Measurements from ENCODE around the gene ZNF547. TPM values are rescaled to one million over a fixed set of nuclear protein-coding genes. Genes with fewer than 3 reads are reported as not detected.
A peak's percentile ranks its signal among the peaks of the same experiment; 100 is the strongest.

ZNF547 gene
- polyA plus RNA-seq, 3 donors, result 0.30 to 0.32 TPM; not detected in 1

GRCh38 chr19:57389194-57389729 lies 25.9 kb downstream of the ZNF547 start:
- Histone ChIP-seq H4K20me1 (ENCODE audit: insufficient read depth, low read length) (no peaks in the 10 kb centered on the region), H3K4me3 (replicated peaks in 1 of 3; ENCODE audit: low read depth in 2 of 3, low read length in 3 of 3) (peak overlapping the region; percentile 68 to 92 (median 82)), H3K4me2 (replicated peaks; ENCODE audit: extremely low read depth, low read length, poor library complexity, severe bottlenecking) (peak overlapping the region; percentile 73), H2AFZ (ENCODE audit: insufficient read depth, low read depth, low read length, poor library complexity, severe bottlenecking) (peak overlapping the region; percentile 86), H3K36me3 (replicated peaks in 1 of 2; ENCODE audit: control insufficient read depth in 1 of 2, insufficient read depth in 2 of 2, low read length in 2 of 2) (peaks cover 9 to 16% of the 10 kb centered on the region in 2 donors), H3K79me2 (ENCODE audit: insufficient read depth, low read length) (peaks cover 33% of the 10 kb centered on the region), H3K4me1 (ENCODE audit: control insufficient read depth in 1 of 2, insufficient read depth in 2 of 2, low read length in 2 of 2) (peaks cover 13 to 18% of the 10 kb centered on the region in 2 donors), H3K9ac (ENCODE audit: insufficient read depth, low read length, poor library complexity, severe bottlenecking) (peak overlapping the region; percentile 87), H3K27me3 (ENCODE audit: control insufficient read depth in 2 of 2, insufficient read depth in 2 of 2, low read length in 2 of 2) (no peaks in the 10 kb centered on the region), H3K27ac (ENCODE audit: low read depth in 1 of 2, low read length in 2 of 2) (peak overlapping the region; percentile 82 to 90), H3K9me3 (replicated peaks in 1 of 2; ENCODE audit: control insufficient read depth in 1 of 2, insufficient read depth in 1 of 2, low read length in 2 of 2) (peaks cover 20 to 27% of the 10 kb centered on the region in 2 donors)
- Mint-ChIP-seq H3K27me3 (ENCODE audit: low read depth in 3 of 3) (peaks cover 0 to 6% (median 2%) of the 10 kb centered on the region in 3 donors), H3K9me3 (peaks cover 14 to 67% (median 33%) of the 10 kb centered on the region in 7 donors), H3K27ac (peak overlapping the region; percentile 87 to 95 (median 91)), H3K4me1 (peaks cover 13% of the 10 kb centered on the region), H3K4me3 (peak overlapping the region; percentile 91 to 98), H3K36me3 (peaks cover 14 to 19% of the 10 kb centered on the region in 2 donors)
- intact Hi-C loops (cut with micrococcal nuclease), result loop anchor here (1.0 to 10.0 kb wide), 5 partner anchors 22 to 246 kb away; partner anchors contain the start of genes TRAPPC2B (in 1 of the 2), ZNF17 (in 1 of the 2), ZNF211 (in 1 of the 2) and ZNF304 (in 1 of the 2)
- no peak for DNase-seq
- 20% methylated on average over 5 of the region's 11 CpGs for WGBS (ENCODE audit: insufficient coverage)
- no peak for TF ChIP-seq CTCF (IDR thresholded peaks at IDR 0.05)

GRCh38 chr19:57389730-57390598 lies 26.6 kb downstream of the ZNF547 start, which contains the start of gene ZNF548:
ZNF548 (plus strand) TSS chr19:57389854; CDS start chr19:57390100, 246 bp downstream.
- intact Hi-C loops (cut with micrococcal nuclease), result loop anchor here (1.0 to 10.0 kb wide), 5 partner anchors 21 to 245 kb away; partner anchors contain the start of genes ZNF17 (in 2 of the 2), TRAPPC2B (in 1 of the 2), ZNF211 (in 1 of the 2) and ZNF304 (in 1 of the 2)
- peak within 1 kb of the TSS; percentile 68 to 92 (median 82) for H3K4me3 ChIP-seq (replicated peaks in 1 of 3; ENCODE audit: low read depth in 2 of 3, low read length in 3 of 3)
- no peak for TF ChIP-seq CTCF (IDR thresholded peaks at IDR 0.05)
- H3K79me2 ChIP-seq (ENCODE audit: insufficient read depth, low read length), result peaks cover 34% of the 10 kb centered on the region
- peaks cover 13 to 18% of the 10 kb centered on the region in 2 donors for H3K4me1 ChIP-seq (ENCODE audit: control insufficient read depth in 1 of 2, insufficient read depth in 2 of 2, low read length in 2 of 2)
- H3K36me3 ChIP-seq (replicated peaks in 1 of 2; ENCODE audit: control insufficient read depth in 1 of 2, insufficient read depth in 2 of 2, low read length in 2 of 2), result peaks cover 10 to 23% of the 10 kb centered on the region in 2 donors
- peak within 1 kb of the TSS; percentile 87 for H3K9ac ChIP-seq (ENCODE audit: insufficient read depth, low read length, poor library complexity, severe bottlenecking)
- DNase-seq, result peak; percentile 98 to 99 (median 98)
- peaks cover 19 to 67% (median 38%) of the 10 kb centered on the region in 7 donors for H3K9me3 Mint-ChIP-seq
- H3K4me2 ChIP-seq (replicated peaks; ENCODE audit: extremely low read depth, low read length, poor library complexity, severe bottlenecking), result peak within 1 kb of the TSS; percentile 73
- H2AFZ ChIP-seq (ENCODE audit: insufficient read depth, low read depth, low read length, poor library complexity, severe bottlenecking), result peak within 1 kb of the TSS; percentile 86
- H3K27me3 Mint-ChIP-seq (ENCODE audit: low read depth in 3 of 3), result peaks cover 0 to 6% (median 2%) of the 10 kb centered on the region in 3 donors
- H3K27ac Mint-ChIP-seq, result peak within 1 kb of the TSS; percentile 87 to 95 (median 91)
- peak within 1 kb of the TSS; percentile 82 to 90 for H3K27ac ChIP-seq (ENCODE audit: low read depth in 1 of 2, low read length in 2 of 2)
- WGBS (ENCODE audit: insufficient coverage), result 1% methylated on average over 50 of the region's 50 CpGs
- H3K27me3 ChIP-seq (ENCODE audit: control insufficient read depth in 2 of 2, insufficient read depth in 2 of 2, low read length in 2 of 2), result no peaks in the 10 kb centered on the region
- H4K20me1 ChIP-seq (ENCODE audit: insufficient read depth, low read length), result no peaks in the 10 kb centered on the region
- peaks cover 24 to 27% of the 10 kb centered on the region in 2 donors for H3K9me3 ChIP-seq (replicated peaks in 1 of 2; ENCODE audit: control insufficient read depth in 1 of 2, insufficient read depth in 1 of 2, low read length in 2 of 2)
- peak within 1 kb of the TSS; percentile 91 to 98 for H3K4me3 Mint-ChIP-seq
- peaks cover 13% of the 10 kb centered on the region for H3K4me1 Mint-ChIP-seq
- peaks cover 20 to 26% of the 10 kb centered on the region in 2 donors for H3K36me3 Mint-ChIP-seq
